Mesendoderm (in vitro differentiated cells): ENCODE data around the gene ING3.
"Not testable (repeated sequence)": the region's sequence is repeated elsewhere in the genome, so short reads cannot be mapped to it uniquely, and the experiment has no call there.

Experiments
- DNase-seq: peaks from one replicate; pipeline ENCODE4 v3.0.0; 2013
- H2AK5ac ChIP-seq: 2 replicates; pipeline ENCODE4 v1.6.1; 2013; ENCODE audit warnings: low read length, inconsistent platforms
- H2BK120ac ChIP-seq: 2 replicates; pipeline ENCODE4 v1.6.1; 2013; ENCODE audit warnings: low read depth, mild to moderate bottlenecking, low read length, moderate library complexity, mixed read lengths
- H2BK15ac ChIP-seq: replicated peaks from 2 replicates; pipeline ENCODE4 v1.6.1; 2013; ENCODE audit warnings: low read depth, mild to moderate bottlenecking, moderate library complexity
- H2BK5ac ChIP-seq: 2 replicates; pipeline ENCODE4 v1.6.1; 2013; ENCODE audit warnings: low read length, inconsistent platforms
- H3K18ac ChIP-seq: 2 replicates; pipeline ENCODE4 v1.6.1; 2013; ENCODE audit warnings: mild to moderate bottlenecking, low read length, mixed read lengths
- H3K23ac ChIP-seq: one replicate; pipeline ENCODE4 v1.6.1; 2013; ENCODE audit warnings: low read length
- H3K27ac ChIP-seq: 2 replicates; pipeline ENCODE4 v1.5.1; 2013; ENCODE audit warnings: low read depth, mild to moderate bottlenecking, inconsistent platforms, low read length, moderate library complexity
- H3K27me3 ChIP-seq: 2 replicates; pipeline ENCODE4 v1.6.1; 2013; ENCODE audit warnings: low read length, control low read depth, mild to moderate bottlenecking, inconsistent platforms; ENCODE audit not compliant: insufficient read depth, poor library complexity
- H3K36me3 ChIP-seq: 2 replicates; pipeline ENCODE4 v1.6.1; 2013; ENCODE audit warnings: low read length, inconsistent platforms; ENCODE audit not compliant: control insufficient read depth, insufficient read depth
- H3K4ac ChIP-seq: one replicate; pipeline ENCODE4 v1.6.1; 2013; ENCODE audit warnings: low read depth, mild to moderate bottlenecking, low read length, moderate library complexity
- H3K4me1 ChIP-seq: 2 replicates; pipeline ENCODE4 v1.6.1; 2013; ENCODE audit warnings: low read depth, low read length, inconsistent platforms; ENCODE audit not compliant: control insufficient read depth
- H3K4me2 ChIP-seq: 2 replicates; pipeline ENCODE4 v1.6.1; 2013; ENCODE audit warnings: low read length
- H3K4me3 ChIP-seq: 2 replicates; pipeline ENCODE4 v1.5.1; 2013; ENCODE audit warnings: mild to moderate bottlenecking, low read length
- H3K56ac ChIP-seq: one replicate; pipeline ENCODE4 v1.6.1; 2013; ENCODE audit warnings: low read length
- H3K79me1 ChIP-seq: 2 replicates; pipeline ENCODE4 v1.6.1; 2013; ENCODE audit warnings: low read length, inconsistent platforms
- H3K79me2 ChIP-seq: 2 replicates; pipeline ENCODE4 v1.6.1; 2013; ENCODE audit warnings: mild to moderate bottlenecking, low read length; ENCODE audit not compliant: control insufficient read depth, insufficient read depth
- H3K9ac ChIP-seq: 2 replicates; pipeline ENCODE4 v1.6.1; 2013; ENCODE audit warnings: low read length, inconsistent platforms
- H4K5ac ChIP-seq: one replicate; pipeline ENCODE4 v1.6.1; 2013; ENCODE audit warnings: low read length
- H4K8ac ChIP-seq: one replicate; pipeline ENCODE4 v1.6.1; 2013; ENCODE audit warnings: low read depth, mild to moderate bottlenecking, control low read depth, low read length, moderate library complexity
- WGBS: extraction: QIAGEN DNeasy Blood & Tissue Kit; methylation state at CpG from one replicate; pipeline ENCODE4 v1.1.7; 2013; ENCODE audit warnings: low lambda C conversion rate, missing lambda C conversion rate; ENCODE audit not compliant: insufficient coverage; ENCODE audit errors: extremely low coverage; 5-methylcytosine and 5-hydroxymethylcytosine counted together

ING3 gene

DNA sequence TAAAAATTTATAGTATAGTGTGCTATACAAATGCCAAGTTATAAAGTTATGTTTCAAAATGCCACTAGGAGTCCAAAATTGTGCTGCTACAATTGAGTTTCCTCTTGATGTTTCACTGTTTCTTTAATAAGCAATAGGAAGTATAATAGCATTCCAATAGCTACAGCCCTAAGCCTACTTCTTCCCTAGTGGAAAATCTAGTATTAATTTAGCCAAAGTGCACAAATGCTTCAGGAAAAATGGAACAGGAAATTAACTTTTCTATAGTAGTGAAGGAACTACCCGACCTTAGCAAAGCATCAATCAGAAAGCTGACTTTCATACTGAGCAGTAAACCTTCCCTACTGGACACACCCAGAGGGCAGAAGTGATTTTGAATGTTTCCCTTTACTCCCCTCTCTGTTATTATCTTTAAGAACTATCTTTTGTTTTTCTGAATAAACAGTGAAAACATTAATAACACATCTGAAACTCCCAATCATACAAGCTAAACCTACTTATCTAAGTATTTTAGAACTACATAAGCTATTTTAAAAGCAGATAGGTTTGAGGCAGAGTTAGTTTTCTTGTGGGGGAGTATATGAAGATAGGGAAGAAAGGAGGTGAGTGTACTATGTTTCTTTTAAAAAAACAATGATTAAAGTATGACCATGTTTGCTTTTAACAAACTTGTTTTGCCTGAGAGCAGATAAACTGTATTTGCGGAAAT is 51.6 kb downstream of the ING3 start:
- Histone ChIP-seq H3K79me1 (no peaks in the 10 kb centered on the region), H2BK120ac (no peak overlapping the region), H3K36me3 (no peaks in the 10 kb centered on the region), H3K9ac (no peak overlapping the region), H3K23ac (no peak overlapping the region), H2BK15ac (no peak overlapping the region), H4K5ac (no peak overlapping the region), H2BK5ac (no peak overlapping the region), H3K4me3 (no peak overlapping the region), H2AK5ac (no peak overlapping the region), H3K4me1 (peaks cover 4% of the 10 kb centered on the region), H3K79me2 (no peaks in the 10 kb centered on the region), H3K18ac (no peak overlapping the region), H4K8ac (no peak overlapping the region), H3K4ac (no peak overlapping the region), H3K4me2 (no peak overlapping the region), H3K56ac (no peak overlapping the region), H3K27ac (no peak overlapping the region), H3K27me3 (no peaks in the 10 kb centered on the region)
- WGBS = no CpG with 5 or more reads among the region's 2 CpGs
- no peak for DNase-seq

DNA sequence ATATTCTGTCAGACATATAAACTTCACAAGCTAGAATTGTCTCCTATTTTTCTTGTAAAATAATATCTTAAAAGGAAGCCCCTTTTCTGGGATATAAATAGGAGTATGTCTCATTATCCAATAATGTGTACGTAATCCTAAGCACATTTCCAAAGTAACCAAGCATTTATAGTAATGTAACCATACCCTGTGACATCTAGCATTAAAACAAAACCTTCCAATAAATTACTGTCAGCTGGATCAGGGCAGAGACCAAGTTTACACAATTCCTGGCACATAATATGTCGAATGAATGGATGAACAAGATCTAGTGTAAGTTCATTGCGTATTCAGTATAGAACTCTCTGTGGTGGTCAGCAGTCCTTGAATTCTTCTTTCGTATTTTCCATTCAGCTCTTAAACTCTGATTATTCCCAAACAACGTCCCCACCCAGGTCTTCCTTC is 52.2 kb downstream of the ING3 start:
- Histone ChIP-seq H3K4me3 (no peak overlapping the region), H3K79me1 (no peaks in the 10 kb centered on the region), H2BK15ac (no peak overlapping the region), H3K56ac (no peak overlapping the region), H3K27ac (no peak overlapping the region), H3K9ac (no peak overlapping the region), H3K36me3 (no peaks in the 10 kb centered on the region), H2BK120ac (no peak overlapping the region), H2AK5ac (no peak overlapping the region), H3K27me3 (no peaks in the 10 kb centered on the region), H3K18ac (no peak overlapping the region), H4K5ac (no peak overlapping the region), H3K4me1 (peaks cover 4% of the 10 kb centered on the region), H3K4me2 (no peak overlapping the region), H3K23ac (no peak overlapping the region), H4K8ac (no peak overlapping the region), H3K4ac (no peak overlapping the region), H2BK5ac (no peak overlapping the region), H3K79me2 (no peaks in the 10 kb centered on the region)
- no CpG with 5 or more reads among the region's 5 CpGs for WGBS
- DNase-seq = no peak

DNA sequence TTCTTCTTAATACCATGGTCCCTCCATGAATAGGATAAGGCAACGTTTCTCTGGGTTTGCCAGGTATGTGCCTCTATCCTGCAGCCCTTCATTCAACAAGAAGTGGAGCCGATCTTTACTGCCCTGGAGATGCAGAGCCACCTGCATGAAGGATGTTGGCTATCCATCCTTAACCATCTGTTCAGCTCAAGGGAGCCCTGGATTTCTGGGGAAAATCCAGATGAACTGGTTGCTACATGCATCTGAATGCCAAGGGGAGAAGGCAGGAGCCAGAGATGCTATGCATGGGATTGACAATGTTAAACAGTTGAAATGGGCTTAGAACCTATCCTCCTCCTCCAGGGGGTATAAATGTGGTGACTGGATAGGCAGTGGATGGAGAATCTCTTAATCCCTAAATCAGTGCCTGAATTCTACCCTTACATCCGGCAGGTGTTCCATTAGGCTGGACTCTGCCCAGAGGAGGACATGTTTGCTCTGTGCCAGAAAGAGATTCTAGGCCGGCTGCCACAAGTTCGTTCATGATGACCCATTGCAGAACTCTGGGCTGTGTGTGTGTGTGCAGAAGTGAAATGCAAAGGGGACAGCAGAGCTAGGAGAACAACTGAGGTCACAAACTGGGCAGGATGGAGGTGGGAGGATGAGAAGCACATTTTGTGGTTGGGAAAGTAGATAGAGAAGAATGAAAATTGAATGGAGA is 53.6 kb downstream of the ING3 start:
- Histone ChIP-seq H3K56ac (no peak overlapping the region), H4K5ac (no peak overlapping the region), H2AK5ac (no peak overlapping the region), H3K18ac (no peak overlapping the region), H2BK120ac (no peak overlapping the region), H2BK15ac (no peak overlapping the region), H4K8ac (no peak overlapping the region), H3K27me3 (no peaks in the 10 kb centered on the region), H3K36me3 (no peaks in the 10 kb centered on the region), H3K9ac (no peak overlapping the region), H2BK5ac (no peak overlapping the region), H3K79me2 (no peaks in the 10 kb centered on the region), H3K4me3 (no peak overlapping the region), H3K23ac (no peak overlapping the region), H3K4me1 (peaks cover 4% of the 10 kb centered on the region), H3K4ac (no peak overlapping the region), H3K4me2 (no peak overlapping the region), H3K27ac (no peak overlapping the region), H3K79me1 (no peaks in the 10 kb centered on the region)
- WGBS = no CpG with 5 or more reads among the region's 5 CpGs
- no peak for DNase-seq

DNA sequence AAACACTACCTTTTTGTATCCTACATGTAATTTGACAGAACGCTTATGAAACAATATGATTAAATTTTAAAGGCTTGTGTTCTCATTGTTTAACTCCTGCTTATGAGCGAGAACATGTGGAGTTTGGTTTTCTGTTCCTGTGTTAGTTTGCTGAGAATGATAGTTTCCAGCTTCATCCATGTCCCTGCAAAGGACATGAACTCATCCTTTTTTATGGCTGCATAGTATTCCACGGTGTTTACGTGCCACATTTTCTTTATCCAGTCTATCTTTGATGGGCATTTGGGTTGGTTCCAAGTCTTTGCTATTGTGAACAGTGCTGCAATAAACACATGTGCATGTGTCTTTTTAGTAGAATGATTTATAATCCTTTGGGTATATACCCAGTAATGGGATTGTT is 54.5 kb downstream of the ING3 start:
- H3K18ac ChIP-seq, H3K36me3 ChIP-seq, H3K9ac ChIP-seq, H4K5ac ChIP-seq, H3K4me1 ChIP-seq, H2BK120ac ChIP-seq, H3K23ac ChIP-seq, H2BK15ac ChIP-seq, H3K4ac ChIP-seq, H3K4me2 ChIP-seq, H3K27ac ChIP-seq, H2AK5ac ChIP-seq, DNase-seq, H3K79me1 ChIP-seq, H3K56ac ChIP-seq, H4K8ac ChIP-seq, H3K79me2 ChIP-seq, H3K4me3 ChIP-seq, H3K27me3 ChIP-seq, H2BK5ac ChIP-seq: not testable (repeated sequence)
- no CpG with 5 or more reads among the region's 4 CpGs for WGBS

DNA sequence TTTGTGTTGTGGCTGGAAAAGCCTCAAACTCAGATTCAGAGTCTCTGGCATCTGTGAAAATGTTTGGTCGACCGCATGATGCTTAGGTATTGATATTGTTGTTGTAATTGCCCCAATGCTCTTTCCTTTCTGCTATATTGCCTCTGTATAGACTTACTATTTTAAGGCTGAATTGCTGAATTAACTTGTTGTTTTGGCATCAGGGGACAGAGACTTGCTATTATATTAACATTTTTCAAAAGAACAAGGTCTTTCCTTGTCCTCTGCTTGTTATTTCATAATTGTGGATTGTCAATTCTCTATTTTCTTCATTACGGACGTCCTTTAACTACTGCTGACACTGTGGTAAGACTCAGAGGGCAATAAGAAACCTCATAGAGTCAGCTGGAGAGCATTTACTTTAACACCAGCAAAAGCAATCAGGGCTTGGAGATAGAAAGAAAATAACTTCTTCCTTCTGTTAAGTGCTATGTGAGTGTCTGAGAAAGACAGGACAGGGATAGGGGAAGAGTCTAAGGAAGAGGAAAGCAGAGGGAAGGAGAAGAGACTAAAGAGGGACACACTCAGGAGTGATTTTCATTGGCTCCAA is 55.5 kb downstream of the ING3 start:
- Histone ChIP-seq H4K8ac (no peak overlapping the region), H3K9ac (no peak overlapping the region), H3K79me2 (no peaks in the 10 kb centered on the region), H3K4me1 (peaks cover 4% of the 10 kb centered on the region), H3K18ac (peak overlapping the region; percentile 28), H3K4ac (no peak overlapping the region), H3K4me2 (no peak overlapping the region), H2BK5ac (no peak overlapping the region), H3K27me3 (no peaks in the 10 kb centered on the region), H2BK15ac (no peak overlapping the region), H2AK5ac (no peak overlapping the region), H3K23ac (no peak overlapping the region), H3K36me3 (no peaks in the 10 kb centered on the region), H3K79me1 (no peaks in the 10 kb centered on the region), H4K5ac (no peak overlapping the region), H3K56ac (no peak overlapping the region), H3K4me3 (no peak overlapping the region), H2BK120ac (no peak overlapping the region), H3K27ac (no peak overlapping the region)
- no CpG with 5 or more reads among the region's 4 CpGs for WGBS
- DNase-seq = no peak
